ENCODE data around the gene AKAP6.
"Not testable (repeated sequence)": the region's sequence is repeated elsewhere in the genome, so short reads cannot be mapped to it uniquely, and the experiment has no call there.

The AKAP6 gene

DNA sequence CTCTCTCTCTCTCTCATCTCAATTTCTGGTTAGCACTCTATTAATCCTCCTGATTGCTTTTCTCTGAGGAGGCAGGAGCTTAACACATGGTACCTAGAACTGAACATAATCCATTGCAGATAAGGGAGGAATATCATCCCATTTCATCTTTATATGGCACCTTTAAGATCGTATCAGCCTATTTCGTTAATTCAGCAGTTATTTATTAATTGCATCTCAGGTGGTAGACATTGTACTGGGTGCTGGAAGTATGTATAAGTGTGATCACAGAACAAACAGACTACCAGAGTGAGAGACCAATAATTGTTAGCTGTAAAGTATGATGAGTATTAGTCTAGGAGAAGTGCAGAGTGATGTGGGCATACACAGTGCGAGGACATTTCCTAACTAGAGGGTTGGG lies 39.0 kb downstream of the AKAP6 start:
- TF ChIP-seq, protein P1, sequence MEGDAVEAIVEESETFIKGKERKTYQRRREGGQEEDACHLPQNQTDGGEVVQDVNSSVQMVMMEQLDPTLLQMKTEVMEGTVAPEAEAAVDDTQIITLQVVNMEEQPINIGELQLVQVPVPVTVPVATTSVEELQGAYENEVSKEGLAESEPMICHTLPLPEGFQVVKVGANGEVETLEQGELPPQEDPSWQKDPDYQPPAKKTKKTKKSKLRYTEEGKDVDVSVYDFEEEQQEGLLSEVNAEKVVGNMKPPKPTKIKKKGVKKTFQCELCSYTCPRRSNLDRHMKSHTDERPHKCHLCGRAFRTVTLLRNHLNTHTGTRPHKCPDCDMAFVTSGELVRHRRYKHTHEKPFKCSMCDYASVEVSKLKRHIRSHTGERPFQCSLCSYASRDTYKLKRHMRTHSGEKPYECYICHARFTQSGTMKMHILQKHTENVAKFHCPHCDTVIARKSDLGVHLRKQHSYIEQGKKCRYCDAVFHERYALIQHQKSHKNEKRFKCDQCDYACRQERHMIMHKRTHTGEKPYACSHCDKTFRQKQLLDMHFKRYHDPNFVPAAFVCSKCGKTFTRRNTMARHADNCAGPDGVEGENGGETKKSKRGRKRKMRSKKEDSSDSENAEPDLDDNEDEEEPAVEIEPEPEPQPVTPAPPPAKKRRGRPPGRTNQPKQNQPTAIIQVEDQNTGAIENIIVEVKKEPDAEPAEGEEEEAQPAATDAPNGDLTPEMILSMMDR (IDR thresholded peaks at IDR 0.05; ENCODE audit: control insufficient read depth, extremely low read depth, insufficient read depth), result no peak
- no peak for DNase-seq (ENCODE audit: low read depth)
- H3K4me3 ChIP-seq (ENCODE audit: low read depth, low read length), result no peak overlapping the region

DNA sequence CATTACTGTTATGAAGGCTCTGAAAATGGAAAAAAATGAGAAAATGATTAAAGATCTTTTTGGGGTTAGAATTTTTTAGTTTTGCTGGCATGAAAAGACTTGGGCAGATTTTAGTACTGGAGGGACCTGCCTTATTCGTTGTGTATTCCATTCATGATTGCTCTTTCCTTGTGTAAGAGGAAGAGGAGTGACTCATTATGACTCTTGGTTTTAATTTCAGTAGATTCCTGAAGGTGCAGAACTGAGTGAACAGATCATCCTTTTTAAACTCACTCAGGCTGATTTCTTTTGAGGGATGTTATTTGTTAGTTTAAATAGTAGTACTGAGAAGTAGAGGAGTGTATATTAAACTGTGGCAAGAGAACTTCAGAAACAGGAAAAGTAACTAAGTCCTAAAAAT lies 41.6 kb downstream of the AKAP6 start:
- DNase-seq (ENCODE audit: low read depth), result no peak
- TF ChIP-seq, protein P1 (IDR thresholded peaks at IDR 0.05; ENCODE audit: control insufficient read depth, extremely low read depth, insufficient read depth), result no peak
- no peak overlapping the region for H3K4me3 ChIP-seq (ENCODE audit: low read depth, low read length)

DNA sequence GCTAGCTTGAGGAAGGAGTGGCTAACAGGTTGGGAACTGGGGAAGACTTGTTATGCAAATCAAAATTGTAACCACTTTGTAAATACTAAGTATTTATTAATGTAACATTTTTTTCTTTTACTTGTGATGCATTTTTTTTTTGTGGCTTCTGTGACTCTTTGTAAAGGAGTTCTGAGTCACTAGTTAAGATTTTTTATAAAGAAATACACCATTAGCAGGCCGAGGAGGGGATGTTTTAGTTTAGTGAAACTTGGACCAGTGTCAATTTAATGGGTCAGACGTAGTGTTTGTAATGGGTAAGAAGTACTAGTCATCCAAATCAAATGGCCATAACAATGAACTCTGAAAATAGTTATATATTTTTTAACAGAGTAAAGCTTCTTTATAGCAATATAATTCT lies 43.1 kb downstream of the AKAP6 start:
- no peak overlapping the region for H3K4me3 ChIP-seq (ENCODE audit: low read depth, low read length)
- TF ChIP-seq, protein P1 (IDR thresholded peaks at IDR 0.05; ENCODE audit: control insufficient read depth, extremely low read depth, insufficient read depth), result no peak
- no peak for DNase-seq (ENCODE audit: low read depth)

DNA sequence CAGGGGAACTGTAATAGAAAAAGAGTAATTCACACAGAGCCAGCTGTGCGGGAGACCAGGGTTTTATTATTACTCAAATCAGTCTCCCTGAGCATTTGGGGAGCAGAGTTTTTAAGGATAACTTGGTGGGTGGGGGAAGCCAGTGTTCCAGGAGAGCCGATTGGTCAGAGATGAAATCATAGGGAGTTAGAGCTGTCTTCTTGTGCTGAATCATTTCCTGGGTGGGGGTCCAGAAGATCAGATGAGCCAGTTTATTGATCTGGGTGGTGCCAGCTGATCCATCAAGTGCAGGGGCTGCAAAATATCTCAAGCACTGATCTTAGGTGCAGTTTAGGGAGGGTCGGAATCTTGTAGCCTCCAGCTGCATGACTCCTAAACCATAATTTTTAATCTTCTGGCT lies 44.1 kb downstream of the AKAP6 start:
- H3K4me3 ChIP-seq (ENCODE audit: low read depth, low read length); DNase-seq (ENCODE audit: low read depth): not testable (repeated sequence)

DNA sequence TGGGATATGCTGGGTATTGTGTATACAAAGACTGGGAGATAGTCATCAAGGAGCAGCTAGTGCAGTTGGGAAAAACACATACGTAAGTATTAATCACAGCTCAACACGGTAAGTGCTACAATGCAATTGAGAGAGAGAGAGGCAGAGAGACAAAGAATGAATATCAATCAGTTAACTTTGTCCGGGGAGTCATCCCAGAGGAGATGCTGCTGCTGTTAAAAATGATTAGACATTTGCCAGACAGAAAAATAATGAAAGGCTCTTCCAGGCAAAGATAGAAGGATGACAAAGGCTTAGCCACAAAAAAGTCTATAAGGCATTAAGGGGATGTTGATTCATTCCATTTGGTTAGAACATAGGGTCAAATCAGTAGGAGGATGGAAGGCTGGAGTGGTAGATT lies 45.1 kb downstream of the AKAP6 start:
- DNase-seq (ENCODE audit: low read depth), result no peak
- TF ChIP-seq, protein P1 (IDR thresholded peaks at IDR 0.05; ENCODE audit: control insufficient read depth, extremely low read depth, insufficient read depth), result no peak
- no peak overlapping the region for H3K4me3 ChIP-seq (ENCODE audit: low read depth, low read length)

DNA sequence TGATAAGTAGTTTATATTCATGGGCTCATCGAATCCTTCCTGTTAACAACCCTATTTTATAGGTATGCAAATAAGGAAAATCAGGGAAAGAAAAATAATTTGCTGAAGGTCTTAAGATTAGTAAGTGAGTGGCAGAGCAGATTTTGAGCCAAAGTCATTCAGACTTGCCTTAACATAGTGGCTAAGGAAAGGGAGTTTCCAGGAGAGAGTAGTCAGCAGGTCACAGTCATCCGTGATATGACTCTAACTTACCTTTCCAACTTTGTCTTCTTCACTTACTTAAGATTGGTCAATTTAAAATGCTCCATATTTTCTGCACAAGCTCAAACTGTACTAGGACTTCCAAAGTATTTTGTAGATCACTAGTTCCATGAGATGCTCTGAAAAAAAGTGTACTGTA lies 46.6 kb downstream of the AKAP6 start:
- no peak for DNase-seq (ENCODE audit: low read depth)
- TF ChIP-seq, protein P1 (IDR thresholded peaks at IDR 0.05; ENCODE audit: control insufficient read depth, extremely low read depth, insufficient read depth), result no peak

DNA sequence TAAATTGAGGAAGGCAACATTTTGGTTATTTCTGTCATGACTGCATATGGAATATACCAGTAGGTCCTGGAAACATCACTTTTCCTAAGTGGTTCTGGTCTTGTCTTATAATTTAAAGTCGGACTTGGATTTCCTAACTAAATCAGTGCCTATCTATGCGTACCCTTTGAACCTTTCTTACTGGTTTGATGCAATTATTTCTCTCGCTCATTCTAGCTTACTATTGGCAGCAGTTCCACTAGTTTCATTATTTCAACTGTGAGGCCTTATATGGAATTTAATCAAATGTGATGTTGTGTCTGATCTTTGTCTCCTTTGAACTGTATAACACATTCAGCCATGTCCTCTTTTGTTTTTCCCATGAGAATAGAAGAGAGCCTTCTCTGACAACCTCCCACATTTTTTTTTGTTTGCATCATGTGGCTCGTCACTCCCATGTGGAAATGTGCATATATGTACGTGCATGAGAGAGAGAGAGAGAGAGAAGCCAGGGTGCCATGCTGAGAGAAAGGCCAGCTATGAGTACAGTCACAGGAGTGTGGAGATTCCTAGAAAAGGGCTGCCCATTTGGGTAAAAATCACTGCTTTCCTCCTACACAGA lies 48.0 kb downstream of the AKAP6 start:
- H3K4me3 ChIP-seq (ENCODE audit: low read depth, low read length), result no peak overlapping the region
- no peak for DNase-seq (ENCODE audit: low read depth)
- TF ChIP-seq, protein P1 (IDR thresholded peaks at IDR 0.05; ENCODE audit: control insufficient read depth, extremely low read depth, insufficient read depth), result no peak

More for the DNA sequence above, 46.6 kb downstream of the AKAP6 start:
- H3K4me3 ChIP-seq (ENCODE audit: low read depth, low read length), result no peak overlapping the region
